Lower leg skin (tissue), 3 donors: ENCODE results near the gene TERT.

Experiments
- CTCF ChIP-seq, 3 donors: fragments of 450-650 bp; IDR thresholded peaks; one replicate each; pipeline ENCODE4 v1.5.1; 2016; ENCODE audit warnings: antibody characterized with exemption in 3 of 3, mild to moderate bottlenecking in 3 of 3, moderate library complexity in 2 of 3
- POLR2A ChIP-seq, 2 donors: fragments of 450-650 bp; IDR thresholded peaks; one replicate each; pipeline ENCODE4 v1.6.1; 2016 to 2017; ENCODE audit warnings: antibody characterized with exemption in 2 of 2, mild to moderate bottlenecking in 1 of 2, moderate library complexity in 1 of 2

GRCh38 chr5:1325870-1326531, 31.1 kb upstream of the TERT start:
- TF ChIP-seq CTCF (IDR thresholded peaks at IDR 0.05) (no peak), POLR2A (IDR thresholded peaks at IDR 0.05) (no peak)
